GM19025 (cell line): ENCODE results near the gene KCNT1.
"Not testable (repeated sequence)": the region's sequence is repeated elsewhere in the genome, so short reads cannot be mapped to it uniquely, and the experiment has no call there.

ENCODE experiments used
- ATAC-seq: cut with Tn5 transposase; IDR thresholded peaks from one replicate; pipeline ENCODE4 v1.9.1; 2021; ENCODE audit warnings: mild to moderate bottlenecking, low read depth, moderate library complexity; ENCODE audit not compliant: unreplicated experiment

KCNT1 gene

GRCh38 chr9:135671591-135672041 is 30.4 kb upstream of the KCNT1 start:
- no peak for ATAC-seq

- not testable (repeated sequence) for ATAC-seq
Observed at GRCh38 chr9:135672786-135673185, 29.2 kb upstream of the KCNT1 start.

GRCh38 chr9:135673941-135674340 is 28.0 kb upstream of the KCNT1 start:
- ATAC-seq: no peak

- no peak for ATAC-seq
Observed at GRCh38 chr9:135674977-135675376, 27.0 kb upstream of the KCNT1 start.

GRCh38 chr9:135676891-135677290 is 25.1 kb upstream of the KCNT1 start:
- ATAC-seq: no peak

GRCh38 chr9:135677641-135678168 is 24.3 kb upstream of the KCNT1 start:
- no peak for ATAC-seq

GRCh38 chr9:135678236-135679017 is 23.6 kb upstream of the KCNT1 start:
- ATAC-seq: no peak

GRCh38 chr9:135680056-135680455 is 21.9 kb upstream of the KCNT1 start:
- no peak for ATAC-seq

GRCh38 chr9:135681161-135681560 is 20.8 kb upstream of the KCNT1 start:
- no peak for ATAC-seq

- ATAC-seq: no peak
Observed at GRCh38 chr9:135683401-135684034, 18.5 kb upstream of the KCNT1 start.

- no peak for ATAC-seq
Observed at GRCh38 chr9:135684691-135685090, 17.3 kb upstream of the KCNT1 start.

GRCh38 chr9:135687216-135687615 is 14.8 kb upstream of the KCNT1 start:
- ATAC-seq: no peak

GRCh38 chr9:135689011-135689410 is 13.0 kb upstream of the KCNT1 start:
- no peak for ATAC-seq

GRCh38 chr9:135690836-135691570 is 11.0 kb upstream of the KCNT1 start:
- no peak for ATAC-seq

- ATAC-seq: no peak
Observed at GRCh38 chr9:135692410-135692809, 9.6 kb upstream of the KCNT1 start.

GRCh38 chr9:135693265-135693664 is 8.7 kb upstream of the KCNT1 start:
- no peak for ATAC-seq

GRCh38 chr9:135693771-135694170 is 8.2 kb upstream of the KCNT1 start:
- ATAC-seq: no peak

GRCh38 chr9:135694414-135694813 is 7.6 kb upstream of the KCNT1 start:
- ATAC-seq: no peak

GRCh38 chr9:135695036-135695435 is 6.9 kb upstream of the KCNT1 start:
- ATAC-seq: no peak

GRCh38 chr9:135695642-135696041 is 6.3 kb upstream of the KCNT1 start:
- ATAC-seq: no peak

- no peak for ATAC-seq
Observed at GRCh38 chr9:135696446-135696845, 5.5 kb upstream of the KCNT1 start.
